Measurements from ENCODE around the gene FBXO2. TPM values are rescaled to one million over a fixed set of nuclear protein-coding genes. Genes with fewer than 3 reads are reported as not detected.
A peak's percentile ranks its signal among the peaks of the same experiment; 100 is the strongest.

Gene FBXO2
- polyA plus RNA-seq, 1 donor (not counting 4 experiments of a cell fraction or from before 2014, with no cell fraction given) = 42.2 TPM

DNA sequence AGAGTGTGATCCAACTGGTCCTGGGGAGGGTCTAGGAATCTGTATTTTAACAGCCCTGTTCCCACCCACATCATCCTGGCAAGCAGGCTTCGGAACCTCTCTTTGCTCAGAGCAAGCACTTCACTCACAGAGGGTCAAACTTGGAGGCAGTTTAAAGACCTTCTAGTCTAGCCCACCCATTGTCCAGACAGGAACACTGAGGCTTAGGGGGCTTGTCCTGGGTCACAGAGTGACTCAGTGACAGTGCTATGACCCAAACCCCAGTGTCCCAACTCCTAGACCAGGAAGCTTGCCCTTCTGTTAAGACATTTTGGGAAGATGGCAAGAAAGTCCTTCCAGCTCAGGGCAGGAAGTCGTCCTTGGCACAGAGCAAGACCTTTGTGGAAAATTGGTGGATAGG, 36.5 kb downstream of the FBXO2 start:
- dilution Hi-C loops (cut with MboI; ENCODE audit: extremely low pct_ligation_motif_present, low sequenced_read_pairs) = no loop called here

GRCh38 chr1:11617314-11617713, 36.9 kb downstream of the FBXO2 start:
- H3K9ac ChIP-seq (ENCODE audit: control insufficient read depth, extremely low read depth, insufficient read depth, low read length) = no peak overlapping the region
- H3K27me3 ChIP-seq (ENCODE audit: control insufficient read depth, extremely low read depth, insufficient read depth, low read length) = peaks cover 12% of the 10 kb centered on the region
- no peak overlapping the region for H3K4me3 ChIP-seq (ENCODE audit: control insufficient read depth in 2 of 3, extremely low read depth in 1 of 3, insufficient read depth in 2 of 3, low read depth in 1 of 3, low read length in 3 of 3)
- H3K79me2 ChIP-seq (ENCODE audit: control insufficient read depth, insufficient read depth, low read length) = no peaks in the 10 kb centered on the region
- DNase-seq (ENCODE audit: low read depth, low spot score) (no peak), FAIRE-seq (no peak)
- no peaks in the 10 kb centered on the region for H3K36me3 ChIP-seq (ENCODE audit: control insufficient read depth in 2 of 2, extremely low read depth in 1 of 2, insufficient read depth in 2 of 2, low read length in 2 of 2)
- no peak overlapping the region for H3K27ac ChIP-seq (ENCODE audit: control insufficient read depth, insufficient read depth, low read length)
- no peaks in the 10 kb centered on the region for H3K9me1 ChIP-seq (ENCODE audit: control insufficient read depth, extremely low read depth, insufficient read depth, low read length)
- TF ChIP-seq CTCF (optimal IDR thresholded peaks at IDR 0.05 in 1 of 3, IDR thresholded peaks at IDR 0.05 in 1 of 3, conservative IDR thresholded peaks at IDR 0.05 in 1 of 3; ENCODE audit: extremely low read depth in 1 of 3, insufficient read depth in 2 of 3, low read length in 3 of 3) (peak in 1 of 3 experiments; percentile 25), EZH2 (IDR thresholded peaks at IDR 0.05; ENCODE audit: low read length) (no peak)
- no peaks in the 10 kb centered on the region for H3K4me1 ChIP-seq (ENCODE audit: control insufficient read depth, extremely low read depth, insufficient read depth, low read length)
- no peaks in the 10 kb centered on the region for H3K9me3 ChIP-seq (ENCODE audit: control insufficient read depth, low read depth, low read length)
- no peak overlapping the region for H3K4me2 ChIP-seq (ENCODE audit: control insufficient read depth, extremely low read depth, insufficient read depth, low read depth, low read length)
- dilution Hi-C loops (cut with MboI; ENCODE audit: extremely low pct_ligation_motif_present, low sequenced_read_pairs) = no loop called here
- no peaks in the 10 kb centered on the region for H4K20me1 ChIP-seq (ENCODE audit: control insufficient read depth, extremely low read depth, insufficient read depth, low read length)
- H2AFZ ChIP-seq (ENCODE audit: control insufficient read depth, low read length) = no peak overlapping the region

More for the DNA sequence above, 36.5 kb downstream of the FBXO2 start:
- Histone ChIP-seq H3K9ac (ENCODE audit: control insufficient read depth, extremely low read depth, insufficient read depth, low read length) (no peak overlapping the region), H3K9me1 (ENCODE audit: control insufficient read depth, extremely low read depth, insufficient read depth, low read length) (no peaks in the 10 kb centered on the region), H4K20me1 (ENCODE audit: control insufficient read depth, extremely low read depth, insufficient read depth, low read length) (no peaks in the 10 kb centered on the region), H3K36me3 (ENCODE audit: control insufficient read depth in 2 of 2, extremely low read depth in 1 of 2, insufficient read depth in 2 of 2, low read length in 2 of 2) (no peaks in the 10 kb centered on the region), H3K4me2 (ENCODE audit: control insufficient read depth, extremely low read depth, insufficient read depth, low read depth, low read length) (no peak overlapping the region), H3K4me1 (ENCODE audit: control insufficient read depth, extremely low read depth, insufficient read depth, low read length) (no peaks in the 10 kb centered on the region), H3K27ac (ENCODE audit: control insufficient read depth, insufficient read depth, low read length) (no peak overlapping the region), H3K79me2 (ENCODE audit: control insufficient read depth, insufficient read depth, low read length) (no peaks in the 10 kb centered on the region), H2AFZ (ENCODE audit: control insufficient read depth, low read length) (no peak overlapping the region), H3K4me3 (ENCODE audit: control insufficient read depth in 2 of 3, extremely low read depth in 1 of 3, insufficient read depth in 2 of 3, low read depth in 1 of 3, low read length in 3 of 3) (no peak overlapping the region), H3K9me3 (ENCODE audit: control insufficient read depth, low read depth, low read length) (no peaks in the 10 kb centered on the region), H3K27me3 (ENCODE audit: control insufficient read depth, extremely low read depth, insufficient read depth, low read length) (peaks cover 12% of the 10 kb centered on the region)
- DNase-seq (ENCODE audit: low read depth, low spot score) = no peak
- TF ChIP-seq EZH2 (IDR thresholded peaks at IDR 0.05; ENCODE audit: low read length) (no peak), CTCF (optimal IDR thresholded peaks at IDR 0.05 in 1 of 3, IDR thresholded peaks at IDR 0.05 in 1 of 3, conservative IDR thresholded peaks at IDR 0.05 in 1 of 3; ENCODE audit: extremely low read depth in 1 of 3, insufficient read depth in 2 of 3, low read length in 3 of 3) (no peak)
- FAIRE-seq = no peak

Measured in keratinocyte (primary cell).